Mesothelial cell of epicardium (in vitro differentiated cells): Measurements from ENCODE around the gene COL5A3. TPM values are rescaled to one million over a fixed set of nuclear protein-coding genes. Genes with fewer than 3 reads are reported as not detected.

Source experiments
- DNase-seq, 2 experiments: peaks; one replicate each; pipeline ENCODE4 v3.0.0; 2021; ENCODE audit warnings: low spot score in 2 of 2; ENCODE audit not compliant: unreplicated experiment in 2 of 2
- H3K27ac Mint-ChIP-seq: 2 replicates; pipeline ENCODE4 v1.8.0; 2021; ENCODE audit warnings: mixed read lengths
- H3K27me3 Mint-ChIP-seq: 2 replicates; pipeline ENCODE4 v1.8.0; 2021; ENCODE audit warnings: low read depth, mixed read lengths
- H3K36me3 Mint-ChIP-seq: 2 replicates; pipeline ENCODE4 v1.8.0; 2021; ENCODE audit warnings: mixed read lengths
- H3K4me1 Mint-ChIP-seq: 2 replicates; pipeline ENCODE4 v1.8.0; 2021; ENCODE audit warnings: mixed read lengths
- H3K4me3 Mint-ChIP-seq: 2 replicates; pipeline ENCODE4 v1.8.0; 2021; ENCODE audit warnings: mild to moderate bottlenecking, moderate library complexity, mixed read lengths
- H3K9me3 Mint-ChIP-seq: 2 replicates; pipeline ENCODE4 v1.8.0; 2021; ENCODE audit warnings: mixed read lengths
- CTCF ChIP-seq: fragments of 200-600 bp; sonication (generic); IDR thresholded peaks from one replicate; pipeline ENCODE4 v1.5.0; 2021; ENCODE audit warnings: antibody characterized with exemption; ENCODE audit not compliant: unreplicated experiment
- total RNA-seq: library from RNA; stranded (reverse); gene quantifications from 3 replicates; pipeline ENCODE4 v1.2.1, GENCODE V29; 2021

COL5A3 gene
- total RNA-seq, 1 donor from 2014 or later = 4.0 TPM

- peaks cover 68% of the 10 kb centered on the region for H3K27me3 Mint-ChIP-seq
- no peak for TF ChIP-seq CTCF
- no peaks in the 10 kb centered on the region for H3K9me3 Mint-ChIP-seq
- DNase-seq = no peak
- H3K36me3 Mint-ChIP-seq = no peaks in the 10 kb centered on the region
- H3K4me3 Mint-ChIP-seq = no peak overlapping the region
- H3K27ac Mint-ChIP-seq = no peak overlapping the region
- H3K4me1 Mint-ChIP-seq = no peaks in the 10 kb centered on the region
Measured at GRCh38 chr19:9966448-9966847, 43.9 kb downstream of the COL5A3 start.

- Mint-ChIP-seq H3K36me3 (no peaks in the 10 kb centered on the region), H3K4me1 (no peaks in the 10 kb centered on the region), H3K27me3 (peaks cover 65% of the 10 kb centered on the region), H3K4me3 (no peak overlapping the region), H3K9me3 (no peaks in the 10 kb centered on the region), H3K27ac (no peak overlapping the region)
- no peak for TF ChIP-seq CTCF
- DNase-seq = no peak
Measured at GRCh38 chr19:9966024-9966423, 44.3 kb downstream of the COL5A3 start.

DNA sequence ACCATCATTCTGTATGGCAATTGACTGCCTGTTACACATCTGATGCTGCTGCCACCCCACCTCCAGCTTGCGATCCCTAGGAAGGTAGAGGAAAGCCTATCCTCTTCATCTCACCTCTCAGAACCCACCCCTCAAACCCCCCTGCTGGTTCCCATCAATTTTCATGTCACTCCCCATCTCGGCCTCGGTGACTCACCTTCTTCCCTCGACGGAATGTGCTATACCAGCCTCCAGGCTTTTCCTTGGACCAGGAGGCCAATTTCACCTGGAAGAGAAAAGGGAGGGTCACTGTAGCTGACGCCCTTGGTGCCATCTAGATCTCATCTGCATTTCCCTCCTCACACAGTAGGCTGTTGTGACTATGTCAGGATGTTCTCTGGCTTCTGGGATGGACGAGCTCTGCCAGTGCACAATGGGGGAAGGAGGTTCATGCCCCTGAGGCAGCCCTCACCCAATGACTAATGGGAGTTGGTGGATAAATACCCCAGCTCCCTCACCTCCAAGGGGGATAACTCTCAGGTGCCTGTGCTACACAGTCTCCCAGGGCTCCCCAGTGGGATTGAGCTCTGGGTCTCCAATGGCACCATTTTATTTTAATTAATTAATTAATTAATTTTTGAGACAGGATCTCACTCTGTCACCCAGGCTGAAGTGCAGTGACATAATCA lies 47.5 kb downstream of the COL5A3 start:
- no peak overlapping the region for H3K27ac Mint-ChIP-seq
- TF ChIP-seq CTCF = no peak
- no peak for DNase-seq
- H3K27me3 Mint-ChIP-seq = peaks cover 69% of the 10 kb centered on the region
- no peak overlapping the region for H3K4me3 Mint-ChIP-seq
- peaks cover 4% of the 10 kb centered on the region for H3K4me1 Mint-ChIP-seq
- no peaks in the 10 kb centered on the region for H3K36me3 Mint-ChIP-seq
- H3K9me3 Mint-ChIP-seq = no peaks in the 10 kb centered on the region

DNA sequence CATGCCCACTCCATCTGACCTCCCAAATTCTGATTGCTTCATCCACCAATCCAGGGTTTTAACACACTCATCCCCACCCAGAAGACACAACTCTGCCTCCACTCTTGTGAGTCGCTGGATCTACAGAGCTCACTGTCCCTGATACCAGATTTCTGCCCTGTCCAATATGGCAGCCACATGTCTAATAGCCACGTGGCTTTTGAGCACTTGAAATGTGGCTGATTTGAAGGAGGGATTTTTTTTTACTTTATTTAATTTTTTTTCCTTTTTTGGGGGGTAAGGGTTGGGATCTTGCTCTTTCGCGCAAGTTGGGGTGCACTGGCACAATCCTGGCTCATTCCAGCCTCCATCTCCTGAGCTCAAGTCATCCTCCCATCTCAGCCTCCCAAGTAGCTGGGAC lies 49.2 kb downstream of the COL5A3 start:
- Mint-ChIP-seq H3K4me1 (peaks cover 4% of the 10 kb centered on the region), H3K36me3 (no peaks in the 10 kb centered on the region), H3K27me3 (peaks cover 54% of the 10 kb centered on the region), H3K4me3 (no peak overlapping the region), H3K27ac (no peak overlapping the region), H3K9me3 (no peaks in the 10 kb centered on the region)
- TF ChIP-seq CTCF = no peak
- DNase-seq = no peak

GRCh38 chr19:9958379-9958821 lies 51.9 kb downstream of the COL5A3 start:
- DNase-seq = no peak

More at GRCh38 chr19:9958379-9958821, 51.9 kb downstream of the COL5A3 start:
- Mint-ChIP-seq H3K4me3 (no peak overlapping the region), H3K27ac (no peak overlapping the region), H3K36me3 (no peaks in the 10 kb centered on the region), H3K27me3 (peaks cover 30% of the 10 kb centered on the region), H3K9me3 (no peaks in the 10 kb centered on the region), H3K4me1 (peaks cover 4% of the 10 kb centered on the region)
- no peak for TF ChIP-seq CTCF
